ENCODE data around the gene PDE12.

- no peak for TF ChIP-seq POLR2A (IDR thresholded peaks at IDR 0.05; ENCODE audit: low read depth, low read length)
- no peak for TF ChIP-seq POLR2AphosphoS5 (IDR thresholded peaks at IDR 0.05; ENCODE audit: low read depth, low read length)
These were observed 40.5 kb downstream of the PDE12 start for GRCh38 chr3:57596495-57597126.
